ENCODE data around the gene NFIC. TPM values are rescaled to one million over a fixed set of nuclear protein-coding genes. Genes with fewer than 3 reads are reported as not detected.

NFIC gene
- total and polyA plus RNA-seq, 3 donors from 2014 or later = 56.5 to 127 (median 113) TPM

DNA sequence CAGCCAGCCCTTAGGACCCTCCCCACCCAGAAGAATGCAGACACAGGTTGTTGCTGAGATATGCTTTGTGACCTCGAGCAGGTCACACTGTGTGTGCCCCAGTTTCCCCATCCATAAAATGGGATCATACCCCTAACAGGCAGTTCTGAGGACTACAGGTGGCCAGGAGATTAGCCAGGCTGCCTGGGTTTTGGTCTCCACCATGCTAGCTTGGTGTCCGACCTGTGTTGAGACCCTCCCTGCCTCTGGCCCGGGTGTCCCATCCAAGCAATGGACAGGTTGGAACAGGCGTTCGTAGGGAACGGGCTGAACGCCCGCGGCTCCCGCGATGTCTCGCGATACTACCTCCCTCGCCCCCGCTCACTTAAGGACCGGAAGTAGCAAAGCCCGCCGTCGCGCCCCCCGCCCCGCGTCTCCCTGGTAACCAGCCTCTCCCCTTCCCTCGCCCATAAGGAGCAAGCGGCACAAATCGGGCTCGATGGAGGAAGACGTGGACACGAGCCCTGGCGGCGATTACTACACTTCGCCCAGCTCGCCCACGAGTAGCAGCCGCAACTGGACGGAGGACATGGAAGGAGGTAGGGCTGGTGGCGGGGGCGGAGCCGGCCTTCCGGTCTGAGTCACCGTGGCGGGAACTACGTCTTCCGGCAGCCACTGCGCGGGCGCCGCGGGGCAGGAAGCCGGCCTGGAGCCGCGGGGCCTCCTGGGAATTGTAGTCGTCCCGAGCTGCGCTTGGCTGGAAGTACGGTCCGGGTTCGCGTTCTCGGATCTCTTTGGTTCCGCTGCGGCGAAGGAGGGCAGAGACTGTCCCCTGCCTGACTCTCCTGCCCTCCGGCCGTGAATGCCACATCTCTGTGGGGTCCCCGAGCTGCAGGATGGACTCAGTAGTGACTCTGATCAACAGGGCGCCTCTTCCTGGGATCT is 68.5 kb downstream of the NFIC start:
- H3K27me3 ChIP-seq = no peaks in the 10 kb centered on the region
- intact Hi-C loops (cut with DNase I; ENCODE audit: low total_unique reads) = loop anchor here (10.0 kb wide), 1 partner anchor 100 kb away; no protein-coding TSS in a partner anchor
- TF ChIP-seq POLR2A (IDR thresholded peaks at IDR 0.05) = no peak
- TF ChIP-seq, protein P1, sequence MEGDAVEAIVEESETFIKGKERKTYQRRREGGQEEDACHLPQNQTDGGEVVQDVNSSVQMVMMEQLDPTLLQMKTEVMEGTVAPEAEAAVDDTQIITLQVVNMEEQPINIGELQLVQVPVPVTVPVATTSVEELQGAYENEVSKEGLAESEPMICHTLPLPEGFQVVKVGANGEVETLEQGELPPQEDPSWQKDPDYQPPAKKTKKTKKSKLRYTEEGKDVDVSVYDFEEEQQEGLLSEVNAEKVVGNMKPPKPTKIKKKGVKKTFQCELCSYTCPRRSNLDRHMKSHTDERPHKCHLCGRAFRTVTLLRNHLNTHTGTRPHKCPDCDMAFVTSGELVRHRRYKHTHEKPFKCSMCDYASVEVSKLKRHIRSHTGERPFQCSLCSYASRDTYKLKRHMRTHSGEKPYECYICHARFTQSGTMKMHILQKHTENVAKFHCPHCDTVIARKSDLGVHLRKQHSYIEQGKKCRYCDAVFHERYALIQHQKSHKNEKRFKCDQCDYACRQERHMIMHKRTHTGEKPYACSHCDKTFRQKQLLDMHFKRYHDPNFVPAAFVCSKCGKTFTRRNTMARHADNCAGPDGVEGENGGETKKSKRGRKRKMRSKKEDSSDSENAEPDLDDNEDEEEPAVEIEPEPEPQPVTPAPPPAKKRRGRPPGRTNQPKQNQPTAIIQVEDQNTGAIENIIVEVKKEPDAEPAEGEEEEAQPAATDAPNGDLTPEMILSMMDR (IDR thresholded peaks at IDR 0.05) = peak in 1 of 3 experiments; percentile 11
- 4 to 7% methylated on average over 29 to 43 of the region's 67 CpGs for WGBS, 2 donors
- peak; percentile 96 for DNase-seq
- H3K36me3 ChIP-seq (ENCODE audit: low read depth, missing control alignments) = no peaks in the 10 kb centered on the region
- H3K4me3 ChIP-seq = peak overlapping the region; percentile 64 to 65
- peaks cover 25% of the 10 kb centered on the region for H3K4me1 ChIP-seq
- no peaks in the 10 kb centered on the region for H3K9me3 ChIP-seq
- H3K27ac ChIP-seq = peak overlapping the region; percentile 76 to 90

DNA sequence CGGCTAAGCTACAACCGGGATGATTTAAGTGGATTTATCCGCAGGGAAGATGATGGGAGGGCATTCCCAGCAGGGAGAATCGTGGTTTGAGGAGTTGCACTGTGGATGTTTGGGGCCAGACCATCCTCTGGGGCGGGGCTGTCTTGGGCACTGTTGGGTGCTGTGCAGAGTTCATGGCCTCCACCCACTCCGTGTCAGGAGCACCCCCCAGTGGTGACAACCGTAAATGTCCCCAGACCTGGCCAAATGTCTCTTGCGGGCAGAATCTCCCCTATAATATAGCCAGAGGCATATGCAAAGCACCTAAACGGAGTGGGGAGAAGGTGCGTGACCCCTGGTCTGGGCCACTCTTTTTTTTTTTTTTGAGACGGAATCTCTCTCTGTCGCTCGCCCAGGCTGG is 73.7 kb downstream of the NFIC start:
- no peak for TF ChIP-seq POLR2A (IDR thresholded peaks at IDR 0.05)
- TF ChIP-seq, protein P1 (IDR thresholded peaks at IDR 0.05) = peak in 2 of 3 experiments; percentile 42 to 50
- DNase-seq = peak; percentile 51
- 79 to 82% methylated on average over 13 of the region's 13 CpGs for WGBS, 2 donors
- Histone ChIP-seq H3K9me3 (no peaks in the 10 kb centered on the region), H3K27ac (no peak overlapping the region), H3K4me1 (peaks cover 17% of the 10 kb centered on the region), H3K4me3 (no peak overlapping the region), H3K27me3 (no peaks in the 10 kb centered on the region), H3K36me3 (ENCODE audit: low read depth, missing control alignments) (no peaks in the 10 kb centered on the region)
- intact Hi-C loops (cut with DNase I; ENCODE audit: low total_unique reads) = no loop called here

- Histone ChIP-seq H3K36me3 (ENCODE audit: low read depth, missing control alignments) (no peaks in the 10 kb centered on the region), H3K4me1 (peaks cover 8% of the 10 kb centered on the region), H3K4me3 (no peak overlapping the region), H3K27me3 (no peaks in the 10 kb centered on the region), H3K27ac (peak overlapping the region in 1 of 2 donors; percentile 41), H3K9me3 (no peaks in the 10 kb centered on the region)
- TF ChIP-seq, protein P1 (IDR thresholded peaks at IDR 0.05) = no peak
- TF ChIP-seq POLR2A (IDR thresholded peaks at IDR 0.05) = no peak
- intact Hi-C loops (cut with DNase I; ENCODE audit: low total_unique reads) = no loop called here
- 76 to 81% methylated on average over 14 to 25 of the region's 25 CpGs for WGBS, 2 donors
- DNase-seq = no peak
Observed at GRCh38 chr19:3441089-3441985, 75.0 kb downstream of the NFIC start.

- intact Hi-C loops (cut with DNase I; ENCODE audit: low total_unique reads) = no loop called here
- no peak for DNase-seq
- Histone ChIP-seq H3K9me3 (no peaks in the 10 kb centered on the region), H3K36me3 (ENCODE audit: low read depth, missing control alignments) (no peaks in the 10 kb centered on the region), H3K27ac (peak overlapping the region in 1 of 2 donors; percentile 41), H3K27me3 (no peaks in the 10 kb centered on the region), H3K4me1 (peaks cover 8% of the 10 kb centered on the region), H3K4me3 (no peak overlapping the region)
- 67 to 71% methylated on average over 9 to 14 of the region's 14 CpGs for WGBS, 2 donors
- TF ChIP-seq, protein P1 (IDR thresholded peaks at IDR 0.05) = no peak
- no peak for TF ChIP-seq POLR2A (IDR thresholded peaks at IDR 0.05)
Observed at GRCh38 chr19:3441986-3442329, 75.6 kb downstream of the NFIC start.
